ENCODE results near the gene GPR25. TPM values are rescaled to one million over a fixed set of nuclear protein-coding genes. Genes with fewer than 3 reads are reported as not detected.

The GPR25 gene
- total RNA-seq, 2 experiments from 2014 or later = 0.75 to 0.91 TPM

GRCh38 chr1:200916681-200917080 lies 43.9 kb downstream of the GPR25 start:
- peaks cover 28% of the 10 kb centered on the region for H3K27me3 Mint-ChIP-seq
- H3K4me3 Mint-ChIP-seq = no peak overlapping the region
- H3K36me3 Mint-ChIP-seq = no peaks in the 10 kb centered on the region
- H3K9me3 Mint-ChIP-seq = no peaks in the 10 kb centered on the region
- ATAC-seq (ENCODE audit: low read depth) (no peak), DNase-seq (no peak)
- no peak overlapping the region for H3K27ac Mint-ChIP-seq
- POLR2A ChIA-PET = no interaction called here
- no peaks in the 10 kb centered on the region for H3K4me1 Mint-ChIP-seq

GRCh38 chr1:200917291-200917817 lies 44.6 kb downstream of the GPR25 start:
- no peak for ATAC-seq (ENCODE audit: low read depth)
- Mint-ChIP-seq H3K27ac (no peak overlapping the region), H3K9me3 (no peaks in the 10 kb centered on the region), H3K27me3 (peaks cover 35% of the 10 kb centered on the region), H3K36me3 (no peaks in the 10 kb centered on the region), H3K4me1 (no peaks in the 10 kb centered on the region), H3K4me3 (no peak overlapping the region)
- POLR2A ChIA-PET = no interaction called here
- DNase-seq = no peak

- no peak overlapping the region for H3K27ac Mint-ChIP-seq
- H3K27me3 Mint-ChIP-seq = peaks cover 38% of the 10 kb centered on the region
- H3K4me1 Mint-ChIP-seq = no peaks in the 10 kb centered on the region
- ATAC-seq (ENCODE audit: low read depth) (no peak), DNase-seq (no peak)
- POLR2A ChIA-PET = no interaction called here
- no peak overlapping the region for H3K4me3 Mint-ChIP-seq
- H3K9me3 Mint-ChIP-seq = no peaks in the 10 kb centered on the region
- H3K36me3 Mint-ChIP-seq = no peaks in the 10 kb centered on the region
Measured at GRCh38 chr1:200918006-200918405, 45.2 kb downstream of the GPR25 start.

- no peak overlapping the region for H3K4me3 Mint-ChIP-seq
Measured at GRCh38 chr1:200919386-200919785, 46.6 kb downstream of the GPR25 start.

GRCh38 chr1:200921571-200922110 lies 48.9 kb downstream of the GPR25 start:
- no peaks in the 10 kb centered on the region for H3K9me3 Mint-ChIP-seq
- no peak overlapping the region for H3K4me3 Mint-ChIP-seq
- DNase-seq (no peak), ATAC-seq (ENCODE audit: low read depth) (no peak)
- peaks cover 2% of the 10 kb centered on the region for H3K4me1 Mint-ChIP-seq
- POLR2A ChIA-PET = interaction anchor here (0.6 kb wide), 1 partner anchor 17 kb away, joined by 3 read pairs; no protein-coding TSS in a partner anchor
- no peaks in the 10 kb centered on the region for H3K36me3 Mint-ChIP-seq
- peaks cover 47% of the 10 kb centered on the region for H3K27me3 Mint-ChIP-seq
- H3K27ac Mint-ChIP-seq = no peak overlapping the region

More at GRCh38 chr1:200919386-200919785, 46.6 kb downstream of the GPR25 start:
- no peak overlapping the region for H3K27ac Mint-ChIP-seq
- POLR2A ChIA-PET = no interaction called here
- DNase-seq = no peak
- no peaks in the 10 kb centered on the region for H3K36me3 Mint-ChIP-seq
- no peak for ATAC-seq (ENCODE audit: low read depth)
- H3K27me3 Mint-ChIP-seq = peaks cover 46% of the 10 kb centered on the region
- H3K9me3 Mint-ChIP-seq = no peaks in the 10 kb centered on the region
- H3K4me1 Mint-ChIP-seq = no peaks in the 10 kb centered on the region

GRCh38 chr1:200922406-200922805 lies 49.6 kb downstream of the GPR25 start:
- no peak overlapping the region for H3K27ac Mint-ChIP-seq
- no peaks in the 10 kb centered on the region for H3K9me3 Mint-ChIP-seq
- ATAC-seq (ENCODE audit: low read depth) (no peak), DNase-seq (no peak)
- H3K4me1 Mint-ChIP-seq = peaks cover 2% of the 10 kb centered on the region
- no peaks in the 10 kb centered on the region for H3K36me3 Mint-ChIP-seq
- H3K4me3 Mint-ChIP-seq = no peak overlapping the region
- POLR2A ChIA-PET = no interaction called here
- H3K27me3 Mint-ChIP-seq = peaks cover 48% of the 10 kb centered on the region

GRCh38 chr1:200923601-200924000 lies 50.8 kb downstream of the GPR25 start:
- DNase-seq = no peak

More at GRCh38 chr1:200923601-200924000, 50.8 kb downstream of the GPR25 start:
- no peaks in the 10 kb centered on the region for H3K9me3 Mint-ChIP-seq
- peaks cover 2% of the 10 kb centered on the region for H3K4me1 Mint-ChIP-seq
- ATAC-seq (ENCODE audit: low read depth) = no peak
- peaks cover 52% of the 10 kb centered on the region for H3K27me3 Mint-ChIP-seq
- POLR2A ChIA-PET = no interaction called here
- H3K27ac Mint-ChIP-seq = no peak overlapping the region
- no peaks in the 10 kb centered on the region for H3K36me3 Mint-ChIP-seq
- no peak overlapping the region for H3K4me3 Mint-ChIP-seq

Other genes starting within 250 kb of the GPR25 start
- gene DDX59, start 203.1 kb upstream of the GPR25 start, total RNA-seq = 10 to 100 TPM; 28.1 to 33.9 TPM
- gene CAMSAP2, start 134.1 kb upstream of the GPR25 start, total RNA-seq = 1 to 10 TPM in 1 of 2 experiments, under 1 TPM in 1; 0.83 to 1.2 TPM
- under 1 TPM; 0.14 to 0.25 TPM for gene INAVA, start 21.9 kb downstream of the GPR25 start, total RNA-seq
- gene KIF21B, start 150.7 kb downstream of the GPR25 start, total RNA-seq = 100 to 1,000 TPM; 143 TPM
- gene CACNA1S, start 239.4 kb downstream of the GPR25 start, total RNA-seq = not detected